Right lobe of liver (tissue), 4 donors: ENCODE measurements around the gene MGAT4C.

Experiments
- CTCF ChIP-seq, 4 donors: fragments of 200-600 bp in 3 of 4; fragments of 450-650 bp in 1 of 4; IDR thresholded peaks; one replicate each; pipeline versions ENCODE4 v1.5.1 to v1.8.0; 2016 to 2022; ENCODE audit warnings: antibody characterized with exemption in 4 of 4, mild to moderate bottlenecking in 2 of 4
- POLR2A ChIP-seq: fragments of 450-650 bp; IDR thresholded peaks from one replicate; pipeline ENCODE4 v1.6.1; 2017; ENCODE audit warnings: antibody characterized with exemption, mild to moderate bottlenecking
- donor health status: DM: no; HTN: no; CAD: no.
- donor health status: DM: no; HTN: no; CAD: no.
- donor health status: DM: no; HTN: yes; CAD: no.

DNA sequence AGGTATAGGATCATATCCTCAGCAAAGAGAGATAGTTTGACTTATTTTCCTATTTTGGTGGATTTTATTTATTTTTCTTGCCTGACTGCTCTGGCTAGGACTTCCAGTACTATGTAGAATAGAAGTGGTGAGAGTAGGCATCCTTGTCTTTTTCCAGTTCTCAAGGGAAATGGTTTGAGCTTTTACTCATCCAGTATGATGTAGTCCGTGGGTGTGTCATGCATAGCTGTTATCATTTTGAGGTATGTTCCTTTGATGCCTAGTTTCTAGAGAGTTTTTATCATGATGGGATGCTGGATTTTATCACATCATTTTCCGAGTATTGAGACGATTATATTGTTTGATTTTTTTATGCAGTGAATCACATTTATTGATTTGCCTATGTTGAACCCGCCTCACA is 97.2 kb downstream of the MGAT4C start:
- TF ChIP-seq CTCF (IDR thresholded peaks at IDR 0.05), result no peak
- no peak for TF ChIP-seq POLR2A
